Gastroesophageal sphincter (tissue), 4 donors: Measurements from ENCODE around the gene SF3B3. TPM values are rescaled to one million over a fixed set of nuclear protein-coding genes. Genes with fewer than 3 reads are reported as not detected.

Experiments used
- ATAC-seq: fragments of 150-250 bp; one replicate; pipeline ENCODE4 v1.9.1; 2016; ENCODE audit warnings: mild to moderate bottlenecking, moderate library complexity
- H3K27ac ChIP-seq, 4 donors: fragments of 200-600 bp; sonication (generic) in 3 of 4; 1 replicate in 3 of 4; 2 replicates in 1 of 4; pipeline ENCODE4 v1.5.1; 2016 to 2019
- H3K27me3 ChIP-seq: fragments of 200-600 bp; sonication (generic); one replicate; pipeline ENCODE4 v1.5.1; 2019
- H3K36me3 ChIP-seq, 2 donors: fragments of 200-600 bp; sonication (generic); one replicate each; pipeline ENCODE4 v1.5.1; 2019; ENCODE audit warnings: control low read depth in 1 of 2
- H3K4me1 ChIP-seq, 3 donors: fragments of 200-600 bp; sonication (generic); 1 replicate in 2 of 3; 2 replicates in 1 of 3; pipeline ENCODE4 v1.5.1; 2016 to 2019; ENCODE audit warnings: control low read depth in 2 of 3
- H3K4me3 ChIP-seq, 2 donors: fragments of 200-600 bp; sonication (generic); one replicate each; pipeline ENCODE4 v1.5.1; 2019; ENCODE audit warnings: mild to moderate bottlenecking in 1 of 2, moderate library complexity in 1 of 2
- H3K9me3 ChIP-seq, 3 donors: fragments of 200-600 bp; sonication (generic); one replicate each; pipeline ENCODE4 v1.5.1; 2017 to 2019; ENCODE audit warnings: control low read depth in 2 of 3
- EP300 ChIP-seq: sonication (generic); formaldehyde crosslinking; IDR thresholded peaks from one replicate; pipeline ENCODE4 v1.6.1; 2017; ENCODE audit warnings: antibody characterized with exemption, mild to moderate bottlenecking
- POLR2A ChIP-seq, 2 donors: fragments of 450-650 bp; IDR thresholded peaks; one replicate each; pipeline ENCODE4 v1.6.1; 2017; ENCODE audit warnings: antibody characterized with exemption in 2 of 2, mild to moderate bottlenecking in 2 of 2, moderate library complexity in 1 of 2
- POLR2AphosphoS5 ChIP-seq: sonication (generic); formaldehyde crosslinking; IDR thresholded peaks from one replicate; pipeline ENCODE4 v1.6.1; 2017; ENCODE audit warnings: antibody characterized with exemption
- WGBS, 2 donors: methylation state at CpG; one replicate each; pipeline ENCODE4 v1.1.5; 2018; ENCODE audit warnings: low coverage in 1 of 2; 5-methylcytosine and 5-hydroxymethylcytosine counted together
- total RNA-seq, 4 donors: library from RNA; depleted of rRNA; stranded (reverse); fragments of >200 nt; gene quantifications; one replicate each; pipeline ENCODE4 v1.1.0, GENCODE V29; 2016
- TF ChIP-seq, protein P1 (sequence below), 4 experiments: fragments of 200-600 bp in 2 of 4; fragments of 450-650 bp in 2 of 4; sonication (generic) in 1 of 4; IDR thresholded peaks; one replicate each; pipeline ENCODE4 v1.5.1; 2017 to 2019; ENCODE audit warnings: antibody characterized with exemption in 4 of 4, mild to moderate bottlenecking in 2 of 4, moderate library complexity in 2 of 4

Gene SF3B3
- total RNA-seq, 4 donors from 2014 or later, result 73.3 to 115 (median 92.8) TPM

- peaks cover 0 to 6% (median under 1%) of the 10 kb centered on the region in 3 donors for H3K4me1 ChIP-seq
- no peak overlapping the region for H3K27ac ChIP-seq
- no peak for TF ChIP-seq EP300
- TF ChIP-seq POLR2AphosphoS5, result no peak
- TF ChIP-seq, protein P1, sequence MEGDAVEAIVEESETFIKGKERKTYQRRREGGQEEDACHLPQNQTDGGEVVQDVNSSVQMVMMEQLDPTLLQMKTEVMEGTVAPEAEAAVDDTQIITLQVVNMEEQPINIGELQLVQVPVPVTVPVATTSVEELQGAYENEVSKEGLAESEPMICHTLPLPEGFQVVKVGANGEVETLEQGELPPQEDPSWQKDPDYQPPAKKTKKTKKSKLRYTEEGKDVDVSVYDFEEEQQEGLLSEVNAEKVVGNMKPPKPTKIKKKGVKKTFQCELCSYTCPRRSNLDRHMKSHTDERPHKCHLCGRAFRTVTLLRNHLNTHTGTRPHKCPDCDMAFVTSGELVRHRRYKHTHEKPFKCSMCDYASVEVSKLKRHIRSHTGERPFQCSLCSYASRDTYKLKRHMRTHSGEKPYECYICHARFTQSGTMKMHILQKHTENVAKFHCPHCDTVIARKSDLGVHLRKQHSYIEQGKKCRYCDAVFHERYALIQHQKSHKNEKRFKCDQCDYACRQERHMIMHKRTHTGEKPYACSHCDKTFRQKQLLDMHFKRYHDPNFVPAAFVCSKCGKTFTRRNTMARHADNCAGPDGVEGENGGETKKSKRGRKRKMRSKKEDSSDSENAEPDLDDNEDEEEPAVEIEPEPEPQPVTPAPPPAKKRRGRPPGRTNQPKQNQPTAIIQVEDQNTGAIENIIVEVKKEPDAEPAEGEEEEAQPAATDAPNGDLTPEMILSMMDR (IDR thresholded peaks at IDR 0.05), result no peak
- TF ChIP-seq POLR2A (IDR thresholded peaks at IDR 0.05), result no peak
- H3K4me3 ChIP-seq, result no peak overlapping the region
- no peaks in the 10 kb centered on the region for H3K36me3 ChIP-seq
- ATAC-seq, result no peak
- H3K27me3 ChIP-seq, result no peaks in the 10 kb centered on the region
- H3K9me3 ChIP-seq, result no peaks in the 10 kb centered on the region
- WGBS, 2 donors, result 90% methylated on average over 2 of the region's 4 CpGs; no CpG with 5 or more reads in 1 of the 2 donors
Measured at GRCh38 chr16:70597135-70597835, 73.7 kb downstream of the SF3B3 start.

DNA sequence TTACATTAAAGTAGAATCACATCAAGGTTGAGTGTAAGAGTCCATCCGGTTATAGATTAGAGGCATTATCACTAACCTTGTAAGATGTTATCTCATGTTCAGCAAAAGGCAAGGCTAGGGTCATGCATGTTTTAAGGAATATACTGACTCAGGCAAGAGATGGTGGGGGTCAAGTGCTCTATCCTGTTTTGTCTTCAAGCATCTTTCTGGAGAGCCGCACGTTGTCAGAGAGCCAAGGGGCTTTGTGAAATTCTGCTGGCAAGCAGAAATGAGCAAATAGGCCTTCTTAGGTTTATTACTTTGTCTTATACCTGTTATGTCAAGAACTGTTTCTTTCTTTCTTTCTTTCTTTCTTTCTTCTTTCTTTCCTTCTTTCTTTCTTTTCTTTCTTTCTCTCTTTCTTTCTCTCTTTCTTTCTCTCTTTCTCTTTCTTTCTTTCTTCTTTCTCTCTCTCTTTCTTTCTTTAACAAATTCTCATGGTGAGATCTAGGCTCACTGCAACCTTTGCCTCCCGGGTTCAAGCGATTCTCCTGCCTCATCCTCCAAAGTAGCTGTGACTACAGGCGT lies 75.4 kb downstream of the SF3B3 start:
- no peaks in the 10 kb centered on the region for H3K9me3 ChIP-seq
- TF ChIP-seq, protein P1 (IDR thresholded peaks at IDR 0.05), result no peak
- no peak for TF ChIP-seq POLR2A (IDR thresholded peaks at IDR 0.05)
- no peak for TF ChIP-seq POLR2AphosphoS5
- TF ChIP-seq EP300, result no peak
- 66 to 77% methylated on average over 4 to 6 of the region's 6 CpGs for WGBS, 2 donors
- no peaks in the 10 kb centered on the region for H3K36me3 ChIP-seq
- H3K4me1 ChIP-seq, result no peaks in the 10 kb centered on the region
- H3K4me3 ChIP-seq, result no peak overlapping the region
- no peak for ATAC-seq
- no peaks in the 10 kb centered on the region for H3K27me3 ChIP-seq
- H3K27ac ChIP-seq, result no peak overlapping the region

DNA sequence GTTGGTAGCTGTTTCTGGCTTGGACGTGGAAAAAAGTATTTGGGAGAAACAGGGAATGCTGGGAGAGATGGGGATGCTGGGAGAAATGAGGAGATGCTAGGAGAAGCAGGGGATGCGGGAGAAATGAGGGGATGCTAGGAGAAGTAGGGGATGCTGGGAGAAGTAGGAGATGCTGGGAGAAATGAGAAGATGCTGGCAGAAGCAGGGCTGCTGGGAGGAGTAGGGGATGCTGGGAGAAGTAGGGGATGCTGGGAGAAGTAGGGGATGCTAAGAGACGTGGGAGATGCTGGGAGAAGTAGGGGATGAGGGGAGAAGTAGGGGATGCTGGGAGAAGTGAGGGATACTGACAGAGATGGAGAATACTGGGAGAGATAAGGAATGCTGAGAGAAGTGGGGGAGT lies 77.1 kb downstream of the SF3B3 start:
- Histone ChIP-seq H3K4me1 (no peaks in the 10 kb centered on the region), H3K36me3 (no peaks in the 10 kb centered on the region), H3K9me3 (no peaks in the 10 kb centered on the region), H3K27ac (no peak overlapping the region), H3K4me3 (no peak overlapping the region), H3K27me3 (no peaks in the 10 kb centered on the region)
- TF ChIP-seq, protein P1 (IDR thresholded peaks at IDR 0.05), result no peak
- no peak for TF ChIP-seq EP300
- TF ChIP-seq POLR2AphosphoS5, result no peak
- TF ChIP-seq POLR2A (IDR thresholded peaks at IDR 0.05), result no peak
- ATAC-seq, result no peak
- 71 to 79% methylated on average over 1 to 3 of the region's 3 CpGs for WGBS, 2 donors

- no peaks in the 10 kb centered on the region for H3K27me3 ChIP-seq
- WGBS, 2 donors, result 40 to 49% methylated on average over 1 to 2 of the region's 8 CpGs
- TF ChIP-seq, protein P1 (IDR thresholded peaks at IDR 0.05), result no peak
- TF ChIP-seq EP300 (no peak), POLR2A (IDR thresholded peaks at IDR 0.05) (no peak), POLR2AphosphoS5 (no peak)
- H3K36me3 ChIP-seq, result no peaks in the 10 kb centered on the region
- H3K27ac ChIP-seq, result no peak overlapping the region
- H3K4me3 ChIP-seq, result no peak overlapping the region
- H3K4me1 ChIP-seq, result no peaks in the 10 kb centered on the region
- ATAC-seq, result no peak
- H3K9me3 ChIP-seq, result no peaks in the 10 kb centered on the region
Measured at GRCh38 chr16:70601576-70602575, 78.3 kb downstream of the SF3B3 start.
